Activated CD8-positive, alpha-beta memory T cell treated with anti-CD3 and anti-CD28 coated beads, Interleukin-2, amount 10 ng/mL, durations not matched to agents 7 days and 5 days (primary cell): ENCODE data around the gene OTOF. TPM values are rescaled to one million over a fixed set of nuclear protein-coding genes. Genes with fewer than 3 reads are reported as not detected.
A peak's percentile ranks its signal among the peaks of the same experiment; 100 is the strongest.
"Not testable (repeated sequence)": the region's sequence is repeated elsewhere in the genome, so short reads cannot be mapped to it uniquely, and the experiment has no call there.

Experiments
- ATAC-seq: fragments of 150-1000 bp; cut with Tn5 transposase; one replicate; pipeline ENCODE4 v1.10.0; 2021; ENCODE audit warnings: moderate library complexity
- CTCF ChIA-PET: fragments of 350-600 bp; sonication (Branson Sonifier 250); formaldehyde crosslinking; loops from one replicate; lab custom pipeline; 2021; ENCODE audit warnings: antibody characterized with exemption; lab: Charles Lee
- DNase-seq: peaks from one replicate; pipeline ENCODE4 v3.0.0-alpha.2; 2020
- H3K27ac Mint-ChIP-seq: one replicate; pipeline ENCODE4 v1.8.0; 2021; ENCODE audit warnings: mild to moderate bottlenecking, mixed read lengths
- H3K27me3 Mint-ChIP-seq: one replicate; pipeline ENCODE4 v1.8.0; 2021; ENCODE audit warnings: mixed read lengths
- H3K36me3 Mint-ChIP-seq: one replicate; pipeline ENCODE4 v1.8.0; 2021; ENCODE audit warnings: mild to moderate bottlenecking, mixed read lengths
- H3K4me1 Mint-ChIP-seq: one replicate; pipeline ENCODE4 v1.8.0; 2021; ENCODE audit warnings: mixed read lengths
- H3K4me3 Mint-ChIP-seq: one replicate; pipeline ENCODE4 v1.8.0; 2021; ENCODE audit warnings: mild to moderate bottlenecking, moderate library complexity, mixed read lengths
- H3K9me3 Mint-ChIP-seq: one replicate; pipeline ENCODE4 v1.8.0; 2022; ENCODE audit warnings: low read depth, mixed read lengths
- total RNA-seq, 2 experiments: library from RNA; stranded (reverse); gene quantifications; one replicate each; pipeline ENCODE4 v1.2.3, GENCODE V29; 2021

OTOF gene
- total RNA-seq, 2 experiments from 2014 or later: 35.1 to 115 TPM

- Mint-ChIP-seq H3K9me3 (peaks cover 7% of the 10 kb centered on the region), H3K27me3 (no peaks in the 10 kb centered on the region), H3K4me1 (peaks cover 26% of the 10 kb centered on the region), H3K4me3 (no peak overlapping the region), H3K36me3 (peaks cover 50% of the 10 kb centered on the region), H3K27ac (no peak overlapping the region)
- DNase-seq (no peak), ATAC-seq (no peak)
- CTCF ChIA-PET: no interaction called here
These were observed 3.6 kb downstream of the OTOF start for GRCh38 chr2:26474261-26474785.

GRCh38 chr2:26473796-26474195 is 4.1 kb downstream of the OTOF start:
- Mint-ChIP-seq H3K27ac (no peak overlapping the region), H3K27me3 (no peaks in the 10 kb centered on the region), H3K36me3 (peaks cover 53% of the 10 kb centered on the region), H3K9me3 (peaks cover 9% of the 10 kb centered on the region), H3K4me3 (no peak overlapping the region), H3K4me1 (peaks cover 26% of the 10 kb centered on the region)
- CTCF ChIA-PET: no interaction called here
- ATAC-seq (no peak), DNase-seq (no peak)

- Mint-ChIP-seq H3K9me3 (peaks cover 10% of the 10 kb centered on the region), H3K36me3 (peaks cover 60% of the 10 kb centered on the region), H3K27me3 (no peaks in the 10 kb centered on the region), H3K27ac (no peak overlapping the region), H3K4me3 (no peak overlapping the region), H3K4me1 (peaks cover 24% of the 10 kb centered on the region)
- no peak for DNase-seq
- ATAC-seq: no peak
- CTCF ChIA-PET: interaction anchor here (1.0 to 1.6 kb wide), 2 partner anchors 15 to 30 kb away, joined by 3 to 4 read pairs; no protein-coding TSS in a partner anchor
These were observed 4.9 kb downstream of the OTOF start for GRCh38 chr2:26472821-26473655.

- ATAC-seq (no peak), DNase-seq (no peak)
- H3K4me1 Mint-ChIP-seq: peaks cover 18% of the 10 kb centered on the region
- no peak overlapping the region for H3K4me3 Mint-ChIP-seq
- no peaks in the 10 kb centered on the region for H3K27me3 Mint-ChIP-seq
- CTCF ChIA-PET: interaction anchor here (1.0 to 1.6 kb wide), 2 partner anchors 14 to 31 kb away, joined by 3 to 4 read pairs; no protein-coding TSS in a partner anchor
- no peak overlapping the region for H3K27ac Mint-ChIP-seq
- H3K9me3 Mint-ChIP-seq: peaks cover 10% of the 10 kb centered on the region
- peaks cover 62% of the 10 kb centered on the region for H3K36me3 Mint-ChIP-seq
These were observed 5.9 kb downstream of the OTOF start for GRCh38 chr2:26471766-26472706.

- no peaks in the 10 kb centered on the region for H3K27me3 Mint-ChIP-seq
- no peak for DNase-seq
- peaks cover 10% of the 10 kb centered on the region for H3K9me3 Mint-ChIP-seq
- H3K4me3 Mint-ChIP-seq: no peak overlapping the region
- peaks cover 16% of the 10 kb centered on the region for H3K4me1 Mint-ChIP-seq
- H3K36me3 Mint-ChIP-seq: peaks cover 62% of the 10 kb centered on the region
- ATAC-seq: no peak
- no peak overlapping the region for H3K27ac Mint-ChIP-seq
- CTCF ChIA-PET: interaction anchor here (1.7 kb wide), 1 partner anchor 105 kb away, joined by 4 read pairs; no protein-coding TSS in a partner anchor
These were observed 6.6 kb downstream of the OTOF start for GRCh38 chr2:26471289-26471688.

GRCh38 chr2:26470601-26471260 is 7.2 kb downstream of the OTOF start:
- CTCF ChIA-PET: interaction anchor here (0.7 to 1.7 kb wide), 3 partner anchors 31 to 107 kb away, joined by 3 to 4 read pairs (median 3); no protein-coding TSS in a partner anchor
- DNase-seq (no peak), ATAC-seq (no peak)
- Mint-ChIP-seq H3K4me3 (no peak overlapping the region), H3K36me3 (peaks cover 64% of the 10 kb centered on the region), H3K27ac (peak overlapping the region; percentile 54), H3K4me1 (peaks cover 16% of the 10 kb centered on the region), H3K27me3 (no peaks in the 10 kb centered on the region), H3K9me3 (peaks cover 10% of the 10 kb centered on the region)

- no peak for DNase-seq
- H3K4me1 Mint-ChIP-seq: peaks cover 16% of the 10 kb centered on the region
- H3K9me3 Mint-ChIP-seq: peaks cover 10% of the 10 kb centered on the region
- H3K36me3 Mint-ChIP-seq: peaks cover 62% of the 10 kb centered on the region
- H3K27me3 Mint-ChIP-seq: no peaks in the 10 kb centered on the region
- no peak for ATAC-seq
- H3K27ac Mint-ChIP-seq: no peak overlapping the region
- CTCF ChIA-PET: interaction anchor here (0.8 to 1.7 kb wide), 11 partner anchors 8 to 303 kb away, joined by 3 to 5 read pairs (median 4); partner anchors contain the start of gene OTOF
- no peak overlapping the region for H3K4me3 Mint-ChIP-seq
These were observed 8.0 kb downstream of the OTOF start for GRCh38 chr2:26469955-26470354.

- CTCF ChIA-PET: interaction anchor here (0.7 to 2.0 kb wide), 14 partner anchors 9 to 302 kb away, joined by 3 to 5 read pairs (median 4); partner anchors contain the start of gene OTOF
- ATAC-seq (no peak), DNase-seq (peak; percentile 80)
- Mint-ChIP-seq H3K4me1 (peaks cover 12% of the 10 kb centered on the region), H3K9me3 (peaks cover 10% of the 10 kb centered on the region), H3K27me3 (no peaks in the 10 kb centered on the region), H3K36me3 (peaks cover 61% of the 10 kb centered on the region), H3K27ac (peak overlapping the region; percentile 22), H3K4me3 (no peak overlapping the region)
These were observed 8.7 kb downstream of the OTOF start for GRCh38 chr2:26469092-26469710.

GRCh38 chr2:26468544-26468943 is 9.4 kb downstream of the OTOF start:
- peaks cover 10% of the 10 kb centered on the region for H3K9me3 Mint-ChIP-seq
- H3K4me1 Mint-ChIP-seq: peaks cover 12% of the 10 kb centered on the region
- CTCF ChIA-PET: interaction anchor here (1.0 to 2.0 kb wide), 9 partner anchors 9 to 293 kb away, joined by 3 to 5 read pairs (median 4); partner anchors contain the start of gene OTOF
- not testable (repeated sequence) for DNase-seq, H3K4me3 Mint-ChIP-seq, H3K27ac Mint-ChIP-seq, H3K27me3 Mint-ChIP-seq, ATAC-seq
- H3K36me3 Mint-ChIP-seq: peaks cover 58% of the 10 kb centered on the region

GRCh38 chr2:26466662-26467310 is 11.1 kb downstream of the OTOF start:
- H3K9me3 Mint-ChIP-seq: peaks cover 10% of the 10 kb centered on the region
- no peaks in the 10 kb centered on the region for H3K27me3 Mint-ChIP-seq
- ATAC-seq (no peak), DNase-seq (no peak)
- H3K36me3 Mint-ChIP-seq: peaks cover 44% of the 10 kb centered on the region
- CTCF ChIA-PET: interaction anchor here (0.8 to 2.4 kb wide), 3 partner anchors 31 to 136 kb away, joined by 3 to 6 read pairs (median 3); no protein-coding TSS in a partner anchor
- H3K4me1 Mint-ChIP-seq: peaks cover 4% of the 10 kb centered on the region
- H3K4me3 Mint-ChIP-seq: no peak overlapping the region
- no peak overlapping the region for H3K27ac Mint-ChIP-seq

- no peak for ATAC-seq
- Mint-ChIP-seq H3K4me1 (peaks cover 2% of the 10 kb centered on the region), H3K36me3 (peaks cover 37% of the 10 kb centered on the region), H3K9me3 (peaks cover 10% of the 10 kb centered on the region), H3K27ac (no peak overlapping the region), H3K27me3 (no peaks in the 10 kb centered on the region), H3K4me3 (no peak overlapping the region)
- no peak for DNase-seq
- CTCF ChIA-PET: interaction anchor here (0.6 to 2.4 kb wide), 3 partner anchors 32 to 189 kb away, joined by 3 to 6 read pairs (median 3); no protein-coding TSS in a partner anchor
These were observed 11.9 kb downstream of the OTOF start for GRCh38 chr2:26465981-26466471.
